Testis (tissue), 3 donors: ENCODE data around the gene RHEB. TPM values are rescaled to one million over a fixed set of nuclear protein-coding genes. Genes with fewer than 3 reads are reported as not detected.

Experiments
- DNase-seq: peaks from one replicate; pipeline ENCODE4 v3.0.0-alpha.2; 2019
- H3K27ac ChIP-seq, 2 donors: fragments of 200-600 bp; sonication (generic); one replicate each; pipeline ENCODE4 v1.5.1; 2019
- H3K27me3 ChIP-seq: fragments of 200-600 bp; sonication (generic); one replicate; pipeline ENCODE4 v1.5.1; 2019
- H3K36me3 ChIP-seq: fragments of 200-600 bp; sonication (generic); one replicate; pipeline ENCODE4 v1.5.1; 2017; ENCODE audit warnings: low read depth; ENCODE audit errors: missing control alignments
- H3K4me1 ChIP-seq: fragments of 200-600 bp; sonication (generic); one replicate; pipeline ENCODE4 v1.5.1; 2019
- H3K4me3 ChIP-seq, 2 donors: fragments of 200-600 bp; sonication (generic); one replicate each; pipeline ENCODE4 v1.5.1; 2017 to 2019
- H3K9me3 ChIP-seq: fragments of 200-600 bp; sonication (generic); one replicate; pipeline ENCODE4 v1.5.1; 2017
- POLR2A ChIP-seq: fragments of 450-650 bp; IDR thresholded peaks from one replicate; pipeline ENCODE4 v1.6.1; 2017; ENCODE audit warnings: antibody characterized with exemption, mild to moderate bottlenecking, moderate library complexity
- WGBS, 2 donors: methylation state at CpG; one replicate each; pipeline ENCODE4 v1.1.5; 2018; 5-methylcytosine and 5-hydroxymethylcytosine counted together
- intact Hi-C: fragments of 100-400 bp; cut with DNase I; formaldehyde crosslinking; loops from one replicate; pipeline ENCODE4 v1.15.1; 2023; ENCODE audit warnings: low total_unique reads
- polyA plus RNA-seq: library from polyadenylated mRNA; stranded (reverse); fragments of 350-450 nt; fragmentation: Illumina TruSeq; extraction: RNeasy Lipid Tissue Mini Kit (QIAGEN cat#74804); gene quantifications from one replicate; pipeline ENCODE4 v1.2.3, GENCODE V29; 2014; ENCODE audit warnings: low read depth, low replicate concordance; ENCODE audit not compliant: insufficient read depth
- total RNA-seq, 2 donors: library from RNA; depleted of rRNA; stranded (reverse); fragments of >200 nt; gene quantifications; one replicate each; pipeline ENCODE4 v1.2.3, GENCODE V29; 2016
- TF ChIP-seq, protein P1 (sequence below), 3 experiments: fragments of 450-650 bp in 2 of 3; fragments of 200-600 bp in 1 of 3; sonication (generic) in 1 of 3; IDR thresholded peaks; one replicate each; pipeline ENCODE4 v1.5.1; 2016 to 2019; ENCODE audit warnings: antibody characterized with exemption in 3 of 3, mild to moderate bottlenecking in 2 of 3, moderate library complexity in 1 of 3

RHEB gene
- total and polyA plus RNA-seq, 3 donors from 2014 or later = 59.4 to 88.1 (median 74.6) TPM

- no peaks in the 10 kb centered on the region for H3K36me3 ChIP-seq
- intact Hi-C loops = no loop called here
- H3K9me3 ChIP-seq = no peaks in the 10 kb centered on the region
- no peaks in the 10 kb centered on the region for H3K4me1 ChIP-seq
- H3K4me3 ChIP-seq = no peak overlapping the region
- H3K27me3 ChIP-seq = no peaks in the 10 kb centered on the region
- WGBS, 2 donors = 87 to 94% methylated on average over 9 to 22 of the region's 23 CpGs
- no peak for DNase-seq
- TF ChIP-seq, protein P1, sequence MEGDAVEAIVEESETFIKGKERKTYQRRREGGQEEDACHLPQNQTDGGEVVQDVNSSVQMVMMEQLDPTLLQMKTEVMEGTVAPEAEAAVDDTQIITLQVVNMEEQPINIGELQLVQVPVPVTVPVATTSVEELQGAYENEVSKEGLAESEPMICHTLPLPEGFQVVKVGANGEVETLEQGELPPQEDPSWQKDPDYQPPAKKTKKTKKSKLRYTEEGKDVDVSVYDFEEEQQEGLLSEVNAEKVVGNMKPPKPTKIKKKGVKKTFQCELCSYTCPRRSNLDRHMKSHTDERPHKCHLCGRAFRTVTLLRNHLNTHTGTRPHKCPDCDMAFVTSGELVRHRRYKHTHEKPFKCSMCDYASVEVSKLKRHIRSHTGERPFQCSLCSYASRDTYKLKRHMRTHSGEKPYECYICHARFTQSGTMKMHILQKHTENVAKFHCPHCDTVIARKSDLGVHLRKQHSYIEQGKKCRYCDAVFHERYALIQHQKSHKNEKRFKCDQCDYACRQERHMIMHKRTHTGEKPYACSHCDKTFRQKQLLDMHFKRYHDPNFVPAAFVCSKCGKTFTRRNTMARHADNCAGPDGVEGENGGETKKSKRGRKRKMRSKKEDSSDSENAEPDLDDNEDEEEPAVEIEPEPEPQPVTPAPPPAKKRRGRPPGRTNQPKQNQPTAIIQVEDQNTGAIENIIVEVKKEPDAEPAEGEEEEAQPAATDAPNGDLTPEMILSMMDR (IDR thresholded peaks at IDR 0.05) = no peak
- TF ChIP-seq POLR2A = no peak
- no peak overlapping the region for H3K27ac ChIP-seq
Measured at GRCh38 chr7:151451626-151452571, 67.8 kb downstream of the RHEB start.

GRCh38 chr7:151451156-151451555 lies 68.5 kb downstream of the RHEB start:
- Histone ChIP-seq H3K9me3 (no peaks in the 10 kb centered on the region), H3K36me3 (no peaks in the 10 kb centered on the region), H3K4me1 (no peaks in the 10 kb centered on the region), H3K27ac (no peak overlapping the region), H3K4me3 (no peak overlapping the region), H3K27me3 (no peaks in the 10 kb centered on the region)
- 79 to 86% methylated on average over 5 of the region's 5 CpGs for WGBS, 2 donors
- intact Hi-C loops = no loop called here
- TF ChIP-seq POLR2A = no peak
- TF ChIP-seq, protein P1 (IDR thresholded peaks at IDR 0.05) = no peak
- DNase-seq = no peak

- no peak for DNase-seq
- TF ChIP-seq, protein P1 (IDR thresholded peaks at IDR 0.05) = no peak
- no peak for TF ChIP-seq POLR2A
Measured at GRCh38 chr7:151449990-151450389, 69.7 kb downstream of the RHEB start.

DNA sequence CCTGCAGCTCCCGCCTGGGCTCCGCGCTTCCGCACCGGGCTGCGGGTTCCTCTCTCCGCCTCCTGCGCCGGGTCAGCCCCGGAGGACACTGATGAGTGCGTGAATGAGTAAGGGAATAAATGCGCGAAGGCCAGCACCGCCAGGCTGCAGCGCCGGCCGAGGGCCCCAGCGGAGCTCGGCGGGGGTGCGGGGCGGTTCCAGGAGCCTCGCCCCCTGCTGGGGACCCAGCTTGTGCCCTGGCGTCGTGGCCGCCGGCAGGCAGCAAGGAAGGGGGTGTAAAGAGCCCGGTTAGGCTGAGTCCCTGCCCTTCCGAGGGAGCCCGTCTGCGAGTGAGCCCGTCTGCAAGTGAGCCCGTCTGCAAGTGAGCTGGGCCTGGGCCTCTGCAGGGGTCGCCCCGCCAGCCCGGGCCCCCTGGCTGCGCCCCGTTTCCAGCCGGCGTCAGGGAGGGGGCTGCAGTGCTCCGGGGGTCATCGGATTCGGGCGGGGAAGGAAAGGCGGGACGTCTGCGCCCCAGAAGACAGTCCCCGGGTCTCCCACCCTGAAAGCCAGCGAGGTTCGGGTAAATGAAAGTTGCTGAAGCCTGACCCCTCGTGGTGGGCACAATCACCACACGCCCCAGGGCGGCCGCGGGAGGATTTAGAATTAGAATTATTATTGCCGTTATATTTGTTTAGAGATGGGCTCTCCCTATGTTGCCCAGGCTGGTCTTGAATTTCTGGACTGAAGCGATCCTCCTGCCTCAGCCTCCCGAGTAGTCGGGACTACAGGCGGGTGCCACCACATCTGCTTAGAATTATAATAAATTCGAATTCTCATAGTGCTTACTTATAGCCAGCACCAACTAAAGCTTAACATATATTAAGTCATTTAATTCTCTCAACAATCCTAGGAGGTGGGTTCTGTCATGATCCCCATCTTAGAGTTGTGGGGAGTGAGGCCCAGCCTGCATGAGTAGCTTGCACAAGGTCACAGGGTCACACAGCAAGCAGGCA lies 71.1 kb downstream of the RHEB start:
- no peaks in the 10 kb centered on the region for H3K36me3 ChIP-seq
- TF ChIP-seq, protein P1 (IDR thresholded peaks at IDR 0.05) = peak; percentile 75 to 91 (median 81)
- TF ChIP-seq POLR2A = no peak
- no peaks in the 10 kb centered on the region for H3K27me3 ChIP-seq
- H3K4me3 ChIP-seq = peak overlapping the region; percentile 45 to 49
- WGBS, 2 donors = 5 to 20% methylated on average over 19 to 60 of the region's 61 CpGs
- peak overlapping the region in 1 of 2 donors; percentile 9 for H3K27ac ChIP-seq
- intact Hi-C loops = no loop called here
- DNase-seq = peak; percentile 77
- H3K9me3 ChIP-seq = no peaks in the 10 kb centered on the region
- H3K4me1 ChIP-seq = no peaks in the 10 kb centered on the region

More at GRCh38 chr7:151449990-151450389, 69.7 kb downstream of the RHEB start:
- intact Hi-C loops = no loop called here
- H3K27ac ChIP-seq = no peak overlapping the region
- H3K36me3 ChIP-seq = no peaks in the 10 kb centered on the region
- no peaks in the 10 kb centered on the region for H3K9me3 ChIP-seq
- no peaks in the 10 kb centered on the region for H3K27me3 ChIP-seq
- no peak overlapping the region for H3K4me3 ChIP-seq
- WGBS, 2 donors = 90 to 96% methylated on average over 9 of the region's 9 CpGs
- no peaks in the 10 kb centered on the region for H3K4me1 ChIP-seq
